ENCODE data around the gene CAMK2B.

Gene CAMK2B

GRCh38 chr7:44329888-44330287 lies 4.5 kb upstream of the CAMK2B start:
- DNase-seq (ENCODE audit: low read depth), result no peak

- no peak for DNase-seq (ENCODE audit: low read depth)
Measured at GRCh38 chr7:44329081-44329480, 3.7 kb upstream of the CAMK2B start.

- DNase-seq (ENCODE audit: low read depth), result no peak
Measured at GRCh38 chr7:44327981-44328380, 2.6 kb upstream of the CAMK2B start.

GRCh38 chr7:44326261-44327125 lies 1.1 kb upstream of the CAMK2B start:
- no peak for DNase-seq (ENCODE audit: low read depth)

GRCh38 chr7:44325811-44326241 lies 432 bp upstream of the CAMK2B start:
- DNase-seq (ENCODE audit: low read depth), result peak; percentile 31

GRCh38 chr7:44324481-44325200 lies 753 bp downstream of the CAMK2B start:
- DNase-seq (ENCODE audit: low read depth), result no peak

GRCh38 chr7:44324204-44324480 lies 1.3 kb downstream of the CAMK2B start:
- DNase-seq (ENCODE audit: low read depth), result peak; percentile 14

GRCh38 chr7:44323381-44324203 lies 1.8 kb downstream of the CAMK2B start:
- DNase-seq (ENCODE audit: low read depth), result no peak

- no peak for DNase-seq (ENCODE audit: low read depth)
Measured at GRCh38 chr7:44322631-44323363, 2.6 kb downstream of the CAMK2B start.

- no peak for DNase-seq (ENCODE audit: low read depth)
Measured at GRCh38 chr7:44321796-44322195, 3.6 kb downstream of the CAMK2B start.

GRCh38 chr7:44320794-44321371 lies 4.5 kb downstream of the CAMK2B start:
- DNase-seq (ENCODE audit: low read depth), result no peak

- peak; percentile 39 for DNase-seq (ENCODE audit: low read depth)
Measured at GRCh38 chr7:44320141-44320540, 5.3 kb downstream of the CAMK2B start.

- DNase-seq (ENCODE audit: low read depth), result no peak
Measured at GRCh38 chr7:44318332-44318731, 7.1 kb downstream of the CAMK2B start.

- no peak for DNase-seq (ENCODE audit: low read depth)
Measured at GRCh38 chr7:44315301-44315903, 10.0 kb downstream of the CAMK2B start.

GRCh38 chr7:44313621-44314031 lies 11.8 kb downstream of the CAMK2B start:
- no peak for DNase-seq (ENCODE audit: low read depth)

GRCh38 chr7:44313016-44313415 lies 12.4 kb downstream of the CAMK2B start:
- no peak for DNase-seq (ENCODE audit: low read depth)

- no peak for DNase-seq (ENCODE audit: low read depth)
Measured at GRCh38 chr7:44311561-44312495, 13.6 kb downstream of the CAMK2B start.

- no peak for DNase-seq (ENCODE audit: low read depth)
Measured at GRCh38 chr7:44310221-44310848, 15.1 kb downstream of the CAMK2B start.

GRCh38 chr7:44309271-44310091 lies 15.9 kb downstream of the CAMK2B start:
- peak; percentile 47 for DNase-seq (ENCODE audit: low read depth)
